ENCODE data around the gene PCK1. TPM values are rescaled to one million over a fixed set of nuclear protein-coding genes. Genes with fewer than 3 reads are reported as not detected.

Gene PCK1
- total RNA-seq, 1 experiment from 2014 or later, result 0.17 TPM

DNA sequence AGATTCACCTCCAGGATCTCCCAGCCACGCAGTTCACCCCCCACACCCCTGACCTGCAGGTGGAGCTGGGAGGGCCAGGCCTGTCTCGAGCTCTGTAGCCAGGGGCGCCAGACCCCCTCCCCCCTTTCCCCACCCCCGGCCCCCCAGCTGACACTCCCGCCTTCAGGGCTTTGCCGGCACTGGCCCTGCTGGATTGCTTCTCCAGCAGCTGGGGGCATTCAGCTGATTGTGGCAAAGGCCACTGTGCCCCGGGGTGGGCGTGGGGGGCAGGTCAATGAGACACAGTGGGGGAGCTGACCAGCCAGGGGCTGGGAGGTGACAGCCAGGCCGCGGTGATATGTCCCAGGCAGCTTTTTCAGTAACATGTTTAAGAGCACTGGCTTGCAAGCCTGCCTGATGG, 37.1 kb downstream of the PCK1 start (continued):
- TF ChIP-seq, protein P1, sequence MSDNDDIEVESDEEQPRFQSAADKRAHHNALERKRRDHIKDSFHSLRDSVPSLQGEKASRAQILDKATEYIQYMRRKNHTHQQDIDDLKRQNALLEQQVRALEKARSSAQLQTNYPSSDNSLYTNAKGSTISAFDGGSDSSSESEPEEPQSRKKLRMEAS (CRISPR knock-in tag; IDR thresholded peaks at IDR 0.05), result no peak
- no peak for TF ChIP-seq FOXK1 (CRISPR knock-in tag; IDR thresholded peaks at IDR 0.05)
- TF ChIP-seq TP53 (CRISPR knock-in tag; IDR thresholded peaks at IDR 0.05), result no peak
- TF ChIP-seq, protein P2, sequence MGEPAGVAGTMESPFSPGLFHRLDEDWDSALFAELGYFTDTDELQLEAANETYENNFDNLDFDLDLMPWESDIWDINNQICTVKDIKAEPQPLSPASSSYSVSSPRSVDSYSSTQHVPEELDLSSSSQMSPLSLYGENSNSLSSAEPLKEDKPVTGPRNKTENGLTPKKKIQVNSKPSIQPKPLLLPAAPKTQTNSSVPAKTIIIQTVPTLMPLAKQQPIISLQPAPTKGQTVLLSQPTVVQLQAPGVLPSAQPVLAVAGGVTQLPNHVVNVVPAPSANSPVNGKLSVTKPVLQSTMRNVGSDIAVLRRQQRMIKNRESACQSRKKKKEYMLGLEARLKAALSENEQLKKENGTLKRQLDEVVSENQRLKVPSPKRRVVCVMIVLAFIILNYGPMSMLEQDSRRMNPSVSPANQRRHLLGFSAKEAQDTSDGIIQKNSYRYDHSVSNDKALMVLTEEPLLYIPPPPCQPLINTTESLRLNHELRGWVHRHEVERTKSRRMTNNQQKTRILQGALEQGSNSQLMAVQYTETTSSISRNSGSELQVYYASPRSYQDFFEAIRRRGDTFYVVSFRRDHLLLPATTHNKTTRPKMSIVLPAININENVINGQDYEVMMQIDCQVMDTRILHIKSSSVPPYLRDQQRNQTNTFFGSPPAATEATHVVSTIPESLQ (CRISPR knock-in tag; IDR thresholded peaks at IDR 0.05), result no peak
- TF ChIP-seq ZNF138 (CRISPR knock-in tag; conservative IDR thresholded peaks at IDR 0.05), result no peak

- Mint-ChIP-seq H3K27me3 (ENCODE audit: low read depth) (peaks cover 2% of the 10 kb centered on the region; the same call in 1 of the 2 replicates), H3K27ac (no peak overlapping the region), H3K9me3 (peaks cover 9% of the 10 kb centered on the region; the same call in 1 of the 2 replicates), H3K4me1 (peaks cover 11% of the 10 kb centered on the region), H3K36me3 (no peaks in the 10 kb centered on the region), H3K4me3 (no peak overlapping the region)
- TF ChIP-seq, protein P3, sequence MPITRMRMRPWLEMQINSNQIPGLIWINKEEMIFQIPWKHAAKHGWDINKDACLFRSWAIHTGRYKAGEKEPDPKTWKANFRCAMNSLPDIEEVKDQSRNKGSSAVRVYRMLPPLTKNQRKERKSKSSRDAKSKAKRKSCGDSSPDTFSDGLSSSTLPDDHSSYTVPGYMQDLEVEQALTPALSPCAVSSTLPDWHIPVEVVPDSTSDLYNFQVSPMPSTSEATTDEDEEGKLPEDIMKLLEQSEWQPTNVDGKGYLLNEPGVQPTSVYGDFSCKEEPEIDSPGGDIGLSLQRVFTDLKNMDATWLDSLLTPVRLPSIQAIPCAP (CRISPR knock-in tag; IDR thresholded peaks at IDR 0.05), result no peak
- no peak for TF ChIP-seq CTCF (IDR thresholded peaks at IDR 0.05)
- TF ChIP-seq, protein P4, sequence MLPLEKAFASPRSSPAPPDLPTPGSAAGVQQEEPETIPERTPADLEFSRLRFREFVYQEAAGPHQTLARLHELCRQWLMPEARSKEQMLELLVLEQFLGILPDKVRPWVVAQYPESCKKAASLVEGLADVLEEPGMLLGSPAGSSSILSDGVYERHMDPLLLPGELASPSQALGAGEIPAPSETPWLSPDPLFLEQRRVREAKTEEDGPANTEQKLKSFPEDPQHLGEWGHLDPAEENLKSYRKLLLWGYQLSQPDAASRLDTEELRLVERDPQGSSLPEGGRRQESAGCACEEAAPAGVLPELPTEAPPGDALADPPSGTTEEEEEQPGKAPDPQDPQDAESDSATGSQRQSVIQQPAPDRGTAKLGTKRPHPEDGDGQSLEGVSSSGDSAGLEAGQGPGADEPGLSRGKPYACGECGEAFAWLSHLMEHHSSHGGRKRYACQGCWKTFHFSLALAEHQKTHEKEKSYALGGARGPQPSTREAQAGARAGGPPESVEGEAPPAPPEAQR (CRISPR knock-in tag; IDR thresholded peaks at IDR 0.05), result no peak
- TF ChIP-seq FOXJ3 (CRISPR knock-in tag; IDR thresholded peaks at IDR 0.05; ENCODE audit: borderline replicate concordance), result no peak
- TF ChIP-seq ZMAT4 (CRISPR knock-in tag; IDR thresholded peaks at IDR 0.05), result no peak
- TF ChIP-seq CREB1 (CRISPR knock-in tag; IDR thresholded peaks at IDR 0.05), result no peak
- TF ChIP-seq IRF2 (CRISPR knock-in tag; IDR thresholded peaks at IDR 0.05; ENCODE audit: borderline replicate concordance, low read depth), result no peak
- POLR2A ChIA-PET, result no interaction called here
- ATAC-seq, result no peak
- DNase-seq (ENCODE audit: low spot score), result no peak
- CTCF ChIA-PET, result interaction anchor here (0.5 to 2.1 kb wide), 10 partner anchors 11 to 631 kb away, joined by 3 to 8 read pairs (median 4); no protein-coding TSS in a partner anchor
Observed at GRCh38 chr20:57598491-57598890, 37.6 kb downstream of the PCK1 start.

DNA sequence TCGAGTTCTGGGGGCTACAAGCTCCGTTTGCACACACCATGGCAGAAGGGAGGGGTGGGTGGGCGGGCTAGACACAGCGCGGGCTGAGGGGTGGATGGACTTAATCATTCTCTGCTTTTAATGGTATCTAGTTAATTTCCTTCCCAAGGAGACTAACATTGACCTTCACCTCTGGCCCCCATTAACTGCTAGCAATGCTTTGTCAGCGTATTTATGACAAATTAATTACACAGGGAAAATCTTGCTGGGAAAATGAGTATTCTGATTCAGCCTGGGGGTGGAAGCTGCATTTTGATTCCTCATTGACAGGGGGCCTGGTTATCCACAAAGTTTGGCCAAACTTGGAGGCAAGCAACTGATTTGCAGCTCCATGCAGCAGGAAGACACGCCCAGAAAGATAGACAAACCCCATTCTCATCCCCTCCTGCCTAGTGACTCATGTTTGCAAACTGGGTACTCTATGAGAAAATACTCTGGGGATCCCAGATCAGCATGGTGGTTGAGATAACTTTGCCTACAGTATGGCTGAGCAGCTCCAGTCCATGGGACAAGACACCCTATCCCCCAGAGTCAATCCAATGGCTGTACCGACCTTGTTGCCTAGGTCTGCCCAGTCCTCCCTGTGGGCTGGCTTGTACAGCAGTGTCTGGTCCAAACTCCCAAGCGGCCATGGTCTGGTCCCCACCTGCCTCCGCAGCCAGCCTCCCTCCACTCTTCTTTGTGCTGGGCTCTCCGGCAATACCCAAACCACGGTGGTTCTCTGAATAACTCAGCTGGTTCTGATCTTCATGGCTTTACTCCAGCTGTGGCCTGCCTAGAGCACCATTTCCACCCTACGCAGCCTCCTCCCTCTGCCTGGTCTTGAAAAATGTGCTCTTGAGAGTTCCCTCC, 39.7 kb downstream of the PCK1 start:
- Mint-ChIP-seq H3K4me1 (peaks cover 3% of the 10 kb centered on the region; the same call in 1 of the 2 replicates), H3K27ac (no peak overlapping the region), H3K27me3 (ENCODE audit: low read depth) (peaks cover 2% of the 10 kb centered on the region; the same call in 1 of the 2 replicates), H3K4me3 (no peak overlapping the region), H3K9me3 (peaks cover 9% of the 10 kb centered on the region; the same call in 1 of the 2 replicates), H3K36me3 (no peaks in the 10 kb centered on the region)
- DNase-seq (ENCODE audit: low spot score) (no peak), ATAC-seq (no peak)
- ChIA-PET POLR2A (no interaction called here), CTCF (interaction anchor here (0.7 to 1.4 kb wide), 4 partner anchors 7 to 579 kb away, joined by 3 to 4 read pairs (median 3); no protein-coding TSS in a partner anchor)
- TF ChIP-seq, protein P5, sequence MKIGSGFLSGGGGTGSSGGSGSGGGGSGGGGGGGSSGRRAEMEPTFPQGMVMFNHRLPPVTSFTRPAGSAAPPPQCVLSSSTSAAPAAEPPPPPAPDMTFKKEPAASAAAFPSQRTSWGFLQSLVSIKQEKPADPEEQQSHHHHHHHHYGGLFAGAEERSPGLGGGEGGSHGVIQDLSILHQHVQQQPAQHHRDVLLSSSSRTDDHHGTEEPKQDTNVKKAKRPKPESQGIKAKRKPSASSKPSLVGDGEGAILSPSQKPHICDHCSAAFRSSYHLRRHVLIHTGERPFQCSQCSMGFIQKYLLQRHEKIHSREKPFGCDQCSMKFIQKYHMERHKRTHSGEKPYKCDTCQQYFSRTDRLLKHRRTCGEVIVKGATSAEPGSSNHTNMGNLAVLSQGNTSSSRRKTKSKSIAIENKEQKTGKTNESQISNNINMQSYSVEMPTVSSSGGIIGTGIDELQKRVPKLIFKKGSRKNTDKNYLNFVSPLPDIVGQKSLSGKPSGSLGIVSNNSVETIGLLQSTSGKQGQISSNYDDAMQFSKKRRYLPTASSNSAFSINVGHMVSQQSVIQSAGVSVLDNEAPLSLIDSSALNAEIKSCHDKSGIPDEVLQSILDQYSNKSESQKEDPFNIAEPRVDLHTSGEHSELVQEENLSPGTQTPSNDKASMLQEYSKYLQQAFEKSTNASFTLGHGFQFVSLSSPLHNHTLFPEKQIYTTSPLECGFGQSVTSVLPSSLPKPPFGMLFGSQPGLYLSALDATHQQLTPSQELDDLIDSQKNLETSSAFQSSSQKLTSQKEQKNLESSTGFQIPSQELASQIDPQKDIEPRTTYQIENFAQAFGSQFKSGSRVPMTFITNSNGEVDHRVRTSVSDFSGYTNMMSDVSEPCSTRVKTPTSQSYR (CRISPR knock-in tag; IDR thresholded peaks at IDR 0.05), result no peak
- TF ChIP-seq RORB (CRISPR knock-in tag; IDR thresholded peaks at IDR 0.05), result no peak
- no peak for TF ChIP-seq ETV6 (CRISPR knock-in tag; IDR thresholded peaks at IDR 0.05)
- TF ChIP-seq, protein P6, sequence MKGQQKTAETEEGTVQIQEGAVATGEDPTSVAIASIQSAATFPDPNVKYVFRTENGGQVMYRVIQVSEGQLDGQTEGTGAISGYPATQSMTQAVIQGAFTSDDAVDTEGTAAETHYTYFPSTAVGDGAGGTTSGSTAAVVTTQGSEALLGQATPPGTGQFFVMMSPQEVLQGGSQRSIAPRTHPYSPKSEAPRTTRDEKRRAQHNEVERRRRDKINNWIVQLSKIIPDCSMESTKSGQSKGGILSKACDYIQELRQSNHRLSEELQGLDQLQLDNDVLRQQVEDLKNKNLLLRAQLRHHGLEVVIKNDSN (CRISPR knock-in tag; IDR thresholded peaks at IDR 0.05), result no peak
- TF ChIP-seq OVOL2 (CRISPR knock-in tag; IDR thresholded peaks at IDR 0.05; ENCODE audit: borderline replicate concordance), result no peak

Measured in WTC11 (cell line).